OCI-LY7 (cell line): ENCODE results near the gene STIM1. TPM values are rescaled to one million over a fixed set of nuclear protein-coding genes. Genes with fewer than 3 reads are reported as not detected.

Experiments used
- BruUV-seq: library from RNA; stranded (reverse); fragments of 400-500 nt; replicated peaks from 2 replicates; lab custom pipeline; 2021; lab: Mats Ljungman, UMichigan
- CTCF ChIA-PET: fragments of 300-600 bp; sonication (Branson Sonifier 250); formaldehyde crosslinking; loops from one replicate; lab custom pipeline; 2022; ENCODE audit warnings: antibody characterized with exemption; ENCODE audit not compliant: unreplicated experiment; lab: Charles Lee
- POLR2A ChIA-PET: fragments of 300-600 bp; sonication (Branson Sonifier 250); formaldehyde crosslinking; loops from one replicate; lab custom pipeline; 2022; ENCODE audit warnings: antibody characterized with exemption; lab: Charles Lee
- DNase-seq: peaks from one replicate; pipeline ENCODE4 v3.0.0-alpha.2; 2015; ENCODE audit warnings: low spot score
- H2AFZ ChIP-seq: fragments of 200-600 bp; sonication (generic), shearing (Covaris generic); 2 replicates; pipeline ENCODE4 v1.6.1; 2014; ENCODE audit warnings: mild to moderate bottlenecking, antibody characterized with exemption, low read length, moderate library complexity
- H3K27ac ChIP-seq: fragments of 200-600 bp; sonication (generic); 2 replicates; pipeline ENCODE4 v1.5.1; 2014; ENCODE audit warnings: mixed run types, low read depth, mild to moderate bottlenecking, moderate library complexity, low read length, inconsistent platforms; ENCODE audit not compliant: poor library complexity, severe bottlenecking
- H3K36me3 ChIP-seq: fragments of 200-600 bp; sonication (generic); 2 replicates; pipeline ENCODE4 v1.6.1; 2014; ENCODE audit warnings: mild to moderate bottlenecking, antibody characterized with exemption, low read length, moderate library complexity, mixed read lengths; ENCODE audit not compliant: insufficient read depth
- H3K4me1 ChIP-seq: fragments of 200-600 bp; sonication (generic); 2 replicates; pipeline ENCODE4 v1.5.1; 2014; ENCODE audit warnings: mild to moderate bottlenecking, low read length; ENCODE audit not compliant: insufficient read depth, poor library complexity, severe bottlenecking
- H3K4me2 ChIP-seq: fragments of 200-600 bp; sonication (generic); 2 replicates; pipeline ENCODE4 v1.6.1; 2014; ENCODE audit warnings: mild to moderate bottlenecking, low read length
- H3K4me3 ChIP-seq: fragments of 200-600 bp; sonication (generic); 2 replicates; pipeline ENCODE4 v1.5.1; 2014; ENCODE audit warnings: mild to moderate bottlenecking, low read depth, low read length; ENCODE audit not compliant: poor library complexity, severe bottlenecking
- H3K79me2 ChIP-seq: fragments of 200-600 bp; sonication (generic); 2 replicates; pipeline ENCODE4 v1.6.1; 2016; ENCODE audit warnings: low read depth, mild to moderate bottlenecking, low read length, moderate library complexity, mixed read lengths; ENCODE audit not compliant: insufficient read depth
- H3K9me2 ChIP-seq: fragments of 200-600 bp; sonication (generic); 2 replicates; pipeline ENCODE4 v1.6.1; 2016; ENCODE audit warnings: mild to moderate bottlenecking, low read length, mixed read lengths; ENCODE audit not compliant: insufficient read depth
- H3K9me3 ChIP-seq: fragments of 200-600 bp; sonication (generic); 2 replicates; pipeline ENCODE4 v1.6.1; 2014; ENCODE audit warnings: mild to moderate bottlenecking, mixed run types, low read length, mixed read lengths
- H4K20me1 ChIP-seq: fragments of 200-600 bp; sonication (generic); 2 replicates; pipeline ENCODE4 v1.6.1; 2014; ENCODE audit warnings: mild to moderate bottlenecking, antibody characterized with exemption, low read length, moderate library complexity, mixed read lengths; ENCODE audit not compliant: insufficient read depth
- CTCF ChIP-seq: fragments of 200-600 bp; sonication (generic); conservative IDR thresholded peaks from 2 replicates; pipeline ENCODE4 v1.5.1; 2014; ENCODE audit warnings: mild to moderate bottlenecking, antibody characterized with exemption, low read length, moderate library complexity, mixed read lengths
- EZH2phosphoT487 ChIP-seq: fragments of 200-600 bp; sonication (generic); IDR thresholded peaks from 2 replicates; pipeline ENCODE4 v1.6.1; 2018; ENCODE audit warnings: low read depth, borderline replicate concordance, mild to moderate bottlenecking, mixed run types, antibody characterized with exemption, low read length, moderate library complexity, mixed read lengths
- intact Hi-C: fragments of 100-400 bp; cut with micrococcal nuclease; formaldehyde crosslinking; loops from one replicate; pipeline ENCODE4 v1.10.0; 2022; ENCODE audit not compliant: unreplicated experiment
- total RNA-seq, 2 experiments: library from RNA; depleted of rRNA in 1 of 2; stranded (reverse); fragments of >200 nt in 1 of 2; shearing (Covaris generic) in 1 of 2; gene quantifications; 2 replicates each; pipeline ENCODE4 v1.2.3, GENCODE V29; 2014 to 2022

The STIM1 gene
- total RNA-seq, 2 experiments from 2014 or later: 21.0 to 49.1 TPM

- CTCF ChIA-PET: no interaction called here
- POLR2A ChIA-PET: no interaction called here
These were observed 66.6 kb downstream of the STIM1 start for GRCh38 chr11:3922056-3922455.

GRCh38 chr11:3925513-3925912 lies 70.0 kb downstream of the STIM1 start:
- BruUV-seq: no TSS peak
- Histone ChIP-seq H3K4me3 (no peak overlapping the region), H3K9me3 (no peaks in the 10 kb centered on the region), H3K4me1 (peaks cover 19% of the 10 kb centered on the region), H3K4me2 (no peak overlapping the region), H4K20me1 (no peaks in the 10 kb centered on the region), H3K27ac (no peak overlapping the region), H3K36me3 (no peaks in the 10 kb centered on the region; the same call in 1 of the 2 replicates), H3K9me2 (no peaks in the 10 kb centered on the region), H2AFZ (no peak overlapping the region), H3K79me2 (peaks cover under 1% of the 10 kb centered on the region; the same call in 1 of the 2 replicates)
- intact Hi-C loops: loop anchor here (10.0 kb wide), 1 partner anchor 149 kb away; no protein-coding TSS in a partner anchor
- no peak for DNase-seq
- ChIA-PET POLR2A (interaction anchor here (1.1 to 2.5 kb wide), 5 partner anchors 13 to 121 kb away, joined by 3 to 12 read pairs (median 3); partner anchors contain the start of gene STIM1), CTCF (no interaction called here)
- TF ChIP-seq EZH2phosphoT487 (no peak), CTCF (no peak)

More at GRCh38 chr11:3922056-3922455, 66.6 kb downstream of the STIM1 start:
- Histone ChIP-seq H3K4me1 (peaks cover 27% of the 10 kb centered on the region), H3K4me3 (no peak overlapping the region), H3K9me2 (no peaks in the 10 kb centered on the region), H2AFZ (no peak overlapping the region), H3K79me2 (peaks cover 11% of the 10 kb centered on the region; the same call in 1 of the 2 replicates), H4K20me1 (no peaks in the 10 kb centered on the region), H3K9me3 (no peaks in the 10 kb centered on the region), H3K4me2 (no peak overlapping the region), H3K36me3 (no peaks in the 10 kb centered on the region; the same call in 1 of the 2 replicates), H3K27ac (no peak overlapping the region)
- no TSS peak for BruUV-seq
- TF ChIP-seq EZH2phosphoT487 (no peak), CTCF (no peak)
- DNase-seq: no peak
- intact Hi-C loops: loop anchor here (10.0 kb wide), 1 partner anchor 153 kb away; no protein-coding TSS in a partner anchor

GRCh38 chr11:3926458-3927095 lies 71.1 kb downstream of the STIM1 start:
- no peaks in the 10 kb centered on the region; the same call in 1 of the 2 replicates for H3K36me3 ChIP-seq
- CTCF ChIA-PET: interaction anchor here (0.7 to 1.0 kb wide), 2 partner anchors 22 to 146 kb away, joined by 3 read pairs; no protein-coding TSS in a partner anchor
- POLR2A ChIA-PET: interaction anchor here (0.7 to 2.5 kb wide), 7 partner anchors 8 to 128 kb away, joined by 3 to 12 read pairs (median 6); partner anchors contain the start of gene STIM1
- H3K4me3 ChIP-seq: no peak overlapping the region
- DNase-seq: no peak
- intact Hi-C loops: loop anchor here (10.0 kb wide), 1 partner anchor 148 kb away; no protein-coding TSS in a partner anchor
- H3K79me2 ChIP-seq: no peaks in the 10 kb centered on the region
- no peaks in the 10 kb centered on the region for H3K9me2 ChIP-seq
- H3K27ac ChIP-seq: no peak overlapping the region
- TF ChIP-seq CTCF (no peak), EZH2phosphoT487 (no peak)
- H3K4me2 ChIP-seq: no peak overlapping the region
- no peaks in the 10 kb centered on the region for H3K9me3 ChIP-seq
- H3K4me1 ChIP-seq: peaks cover 19% of the 10 kb centered on the region
- no peaks in the 10 kb centered on the region for H4K20me1 ChIP-seq
- no TSS peak for BruUV-seq
- no peak overlapping the region for H2AFZ ChIP-seq
